Gastrocnemius medialis (tissue), 4 donors: ENCODE data around the gene TTC17. TPM values are rescaled to one million over a fixed set of nuclear protein-coding genes. Genes with fewer than 3 reads are reported as not detected.

Experiments used
- ATAC-seq, 2 donors: fragments of 150-250 bp; one replicate each; pipeline ENCODE4 v1.9.1; 2016
- DNase-seq, 2 donors: peaks; one replicate each; pipeline ENCODE4 v3.0.0-alpha.2; 2019
- H3K27ac ChIP-seq, 4 donors: fragments of 200-600 bp; sonication (generic); 1 replicate in 1 of 4; 2 replicates in 3 of 4; pipeline ENCODE4 v1.5.1; 2016 to 2018; ENCODE audit warnings: mild to moderate bottlenecking in 2 of 4, moderate library complexity in 1 of 4
- H3K27me3 ChIP-seq, 3 donors: fragments of 200-600 bp; sonication (generic) in 2 of 3; 1 replicate in 1 of 3; 2 replicates in 2 of 3; pipeline versions ENCODE4 v1.5.1 to v1.6.0; 2016 to 2019; ENCODE audit warnings: mild to moderate bottlenecking in 1 of 3, moderate library complexity in 1 of 3
- H3K36me3 ChIP-seq, 2 donors: fragments of 200-600 bp; sonication (generic) in 1 of 2; one replicate each; pipeline ENCODE4 v1.5.1; 2017 to 2018
- H3K4me1 ChIP-seq, 2 donors: fragments of 200-600 bp; sonication (generic) in 1 of 2; one replicate each; pipeline ENCODE4 v1.5.1; 2016 to 2017; ENCODE audit warnings: mild to moderate bottlenecking in 2 of 2
- H3K4me3 ChIP-seq, 4 donors: fragments of 200-600 bp; sonication (generic) in 3 of 4; 1 replicate in 1 of 4; 2 replicates in 3 of 4; pipeline ENCODE4 v1.5.1; 2016 to 2019; ENCODE audit warnings: mild to moderate bottlenecking in 2 of 4
- H3K9me3 ChIP-seq, 3 donors: fragments of 200-600 bp; sonication (generic) in 2 of 3; 1 replicate in 1 of 3; 2 replicates in 2 of 3; pipeline ENCODE4 v1.5.1; 2016 to 2019
- CTCF ChIP-seq, 5 experiments: fragments of 450-650 bp in 3 of 5; fragments of 200-600 bp in 2 of 5; sonication (generic) in 2 of 5; IDR thresholded peaks in 4 of 5; conservative IDR thresholded peaks in 1 of 5; 1 replicate in 4 of 5; 2 replicates in 1 of 5; pipeline ENCODE4 v1.5.1; 2016 to 2019; ENCODE audit warnings: antibody characterized with exemption in 5 of 5, mild to moderate bottlenecking in 3 of 5, moderate library complexity in 3 of 5
- POLR2A ChIP-seq, 2 donors: fragments of 450-650 bp; IDR thresholded peaks; one replicate each; pipeline ENCODE4 v1.6.1; 2017; ENCODE audit warnings: antibody characterized with exemption in 2 of 2, mild to moderate bottlenecking in 2 of 2, moderate library complexity in 2 of 2
- in situ Hi-C, 4 donors: fragments of 200-750 bp; cut with MboI; loops; one replicate each; pipeline versions ENCODE4 v1.15.0 to v1.8.0; 2017; ENCODE audit warnings: low sequenced_read_pairs in 4 of 4
- intact Hi-C: fragments of 100-400 bp; cut with DNase I; formaldehyde crosslinking; loops from one replicate; pipeline ENCODE4 v1.15.1; 2023; ENCODE audit warnings: low total_unique reads
- total RNA-seq, 4 donors: library from RNA; depleted of rRNA; stranded (reverse); fragments of >200 nt; gene quantifications; one replicate each; pipeline versions ENCODE4 v1.1.0 to v1.2.3, GENCODE V29; 2016

The TTC17 gene
- total RNA-seq, 4 donors from 2014 or later, result 31.6 to 69.0 (median 37.5) TPM

- intact Hi-C loops (no loop called here), in situ Hi-C loops (no loop called here)
- H3K36me3 ChIP-seq, result peaks cover 5 to 83% of the 10 kb centered on the region in 2 donors
Measured at GRCh38 chr11:43440486-43440885, 81.8 kb downstream of the TTC17 start.

GRCh38 chr11:43443811-43444210 is 85.1 kb downstream of the TTC17 start:
- intact Hi-C loops (no loop called here), in situ Hi-C loops (no loop called here)
- TF ChIP-seq POLR2A (IDR thresholded peaks at IDR 0.05) (no peak), CTCF (IDR thresholded peaks at IDR 0.05 in 4 of 5, conservative IDR thresholded peaks at IDR 0.05 in 1 of 5) (no peak)
- H3K36me3 ChIP-seq, result peaks cover 6 to 93% of the 10 kb centered on the region in 2 donors
- no peak for DNase-seq
- H3K9me3 ChIP-seq, result no peaks in the 10 kb centered on the region
- ATAC-seq, result no peak
- no peaks in the 10 kb centered on the region for H3K27me3 ChIP-seq
- no peak overlapping the region for H3K27ac ChIP-seq
- H3K4me1 ChIP-seq, result no peaks in the 10 kb centered on the region
- H3K4me3 ChIP-seq, result no peak overlapping the region

More at GRCh38 chr11:43440486-43440885, 81.8 kb downstream of the TTC17 start:
- TF ChIP-seq CTCF (IDR thresholded peaks at IDR 0.05 in 4 of 5, conservative IDR thresholded peaks at IDR 0.05 in 1 of 5) (no peak), POLR2A (IDR thresholded peaks at IDR 0.05) (no peak)
- ATAC-seq (no peak), DNase-seq (no peak)
- Histone ChIP-seq H3K4me1 (no peaks in the 10 kb centered on the region), H3K4me3 (no peak overlapping the region), H3K9me3 (no peaks in the 10 kb centered on the region), H3K27ac (no peak overlapping the region), H3K27me3 (no peaks in the 10 kb centered on the region)

GRCh38 chr11:43447151-43447550 is 88.4 kb downstream of the TTC17 start:
- ATAC-seq, result no peak
- H3K4me1 ChIP-seq, result no peaks in the 10 kb centered on the region
- DNase-seq, result no peak
- H3K27ac ChIP-seq, result no peak overlapping the region
- in situ Hi-C loops (no loop called here), intact Hi-C loops (no loop called here)
- no peaks in the 10 kb centered on the region for H3K27me3 ChIP-seq
- no peak overlapping the region for H3K4me3 ChIP-seq
- H3K36me3 ChIP-seq, result peaks cover 11 to 98% of the 10 kb centered on the region in 2 donors
- no peaks in the 10 kb centered on the region for H3K9me3 ChIP-seq
- no peak for TF ChIP-seq CTCF (IDR thresholded peaks at IDR 0.05 in 4 of 5, conservative IDR thresholded peaks at IDR 0.05 in 1 of 5)
- TF ChIP-seq POLR2A (IDR thresholded peaks at IDR 0.05), result no peak

- no peak for TF ChIP-seq POLR2A (IDR thresholded peaks at IDR 0.05)
- no peak for TF ChIP-seq CTCF (IDR thresholded peaks at IDR 0.05 in 4 of 5, conservative IDR thresholded peaks at IDR 0.05 in 1 of 5)
- Histone ChIP-seq H3K4me1 (no peaks in the 10 kb centered on the region), H3K9me3 (no peaks in the 10 kb centered on the region), H3K27ac (no peak overlapping the region), H3K4me3 (no peak overlapping the region), H3K27me3 (no peaks in the 10 kb centered on the region), H3K36me3 (peaks cover 0 to 70% of the 10 kb centered on the region in 2 donors)
- intact Hi-C loops (no loop called here), in situ Hi-C loops (no loop called here)
- DNase-seq, result no peak
- ATAC-seq, result no peak
Measured at GRCh38 chr11:43458486-43458885, 99.8 kb downstream of the TTC17 start.

GRCh38 chr11:43459246-43459645 is 100.5 kb downstream of the TTC17 start:
- DNase-seq (no peak), ATAC-seq (no peak)
- TF ChIP-seq CTCF (IDR thresholded peaks at IDR 0.05 in 4 of 5, conservative IDR thresholded peaks at IDR 0.05 in 1 of 5), result no peak
- no peak for TF ChIP-seq POLR2A (IDR thresholded peaks at IDR 0.05)
- no peak overlapping the region for H3K27ac ChIP-seq
- H3K27me3 ChIP-seq, result no peaks in the 10 kb centered on the region
- H3K4me1 ChIP-seq, result no peaks in the 10 kb centered on the region
- intact Hi-C loops, result no loop called here
- in situ Hi-C loops, result no loop called here
- no peak overlapping the region for H3K4me3 ChIP-seq
- H3K9me3 ChIP-seq, result no peaks in the 10 kb centered on the region
- H3K36me3 ChIP-seq, result peaks cover 0 to 65% of the 10 kb centered on the region in 2 donors
